Testis (tissue), 2 donors: ENCODE data around the gene TTC7B.

Experiments used
- CTCF ChIP-seq, 3 experiments: fragments of 450-650 bp in 2 of 3; fragments of 200-600 bp in 1 of 3; sonication (generic) in 1 of 3; IDR thresholded peaks; one replicate each; pipeline ENCODE4 v1.5.1; 2016 to 2019; ENCODE audit warnings: antibody characterized with exemption in 3 of 3, mild to moderate bottlenecking in 2 of 3, moderate library complexity in 1 of 3
- POLR2A ChIP-seq: fragments of 450-650 bp; IDR thresholded peaks from one replicate; pipeline ENCODE4 v1.6.1; 2017; ENCODE audit warnings: antibody characterized with exemption, mild to moderate bottlenecking, moderate library complexity

DNA sequence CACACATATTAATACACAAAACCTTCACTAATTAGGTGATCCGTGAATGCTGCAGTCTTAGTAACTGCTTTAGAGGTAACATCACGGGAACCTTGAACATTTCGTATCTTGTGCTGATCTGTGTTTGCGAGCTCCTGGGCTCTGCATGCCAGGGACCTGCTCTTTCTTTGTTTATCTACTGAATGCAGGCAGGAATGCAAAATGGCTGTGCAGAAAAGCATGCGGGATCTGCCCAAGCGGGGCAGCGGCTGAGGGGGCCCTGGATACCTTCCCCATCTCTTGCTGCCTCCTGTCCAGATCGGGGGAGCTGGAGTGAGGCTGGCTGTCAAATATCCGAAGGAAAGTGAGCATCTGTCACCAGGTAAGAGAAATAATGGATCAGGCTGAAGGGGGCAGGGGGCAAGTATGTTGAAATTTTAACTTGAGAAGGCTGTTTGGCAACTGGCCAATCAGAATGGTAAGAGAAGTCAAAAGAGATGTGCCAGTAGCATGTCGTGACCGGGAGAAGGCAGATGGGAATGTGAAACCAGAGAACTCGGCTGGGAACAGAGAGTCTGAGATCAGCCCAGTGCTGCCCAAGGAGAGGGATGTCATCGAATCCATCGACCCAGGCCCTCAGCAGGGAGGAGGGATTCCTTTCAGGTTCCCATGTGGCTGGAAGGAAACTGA lies 191.4 kb downstream of the TTC7B start:
- TF ChIP-seq CTCF (IDR thresholded peaks at IDR 0.05) (no peak), POLR2A (no peak)
